Memory B cell (primary cell): ENCODE results near the gene DPCD.

Experiments
- ATAC-seq: fragments of 150-1000 bp; cut with Tn5 transposase; 2 replicates; pipeline ENCODE4 v1.10.0; 2021; ENCODE audit warnings: low read depth, mild to moderate bottlenecking, moderate library complexity
- DNase-seq, 2 donors: peaks; one replicate each; pipeline ENCODE4 v3.0.0; 2022; ENCODE audit warnings: low spot score in 2 of 2
- H3K27ac Mint-ChIP-seq: one replicate; pipeline ENCODE4 v1.8.0; 2022; ENCODE audit warnings: mild to moderate bottlenecking, moderate library complexity, mixed read lengths
- H3K27me3 Mint-ChIP-seq: one replicate; pipeline ENCODE4 v1.8.0; 2022; ENCODE audit warnings: mixed read lengths
- H3K36me3 Mint-ChIP-seq: one replicate; pipeline ENCODE4 v1.8.0; 2022; ENCODE audit warnings: mild to moderate bottlenecking, mixed read lengths
- H3K4me1 Mint-ChIP-seq: one replicate; pipeline ENCODE4 v1.8.0; 2022; ENCODE audit warnings: mixed read lengths
- H3K4me3 Mint-ChIP-seq: one replicate; pipeline ENCODE4 v1.8.0; 2022; ENCODE audit warnings: mild to moderate bottlenecking, moderate library complexity, mixed read lengths
- H3K9me3 Mint-ChIP-seq: one replicate; pipeline ENCODE4 v1.8.0; 2022; ENCODE audit warnings: mixed read lengths

DPCD gene

DNA sequence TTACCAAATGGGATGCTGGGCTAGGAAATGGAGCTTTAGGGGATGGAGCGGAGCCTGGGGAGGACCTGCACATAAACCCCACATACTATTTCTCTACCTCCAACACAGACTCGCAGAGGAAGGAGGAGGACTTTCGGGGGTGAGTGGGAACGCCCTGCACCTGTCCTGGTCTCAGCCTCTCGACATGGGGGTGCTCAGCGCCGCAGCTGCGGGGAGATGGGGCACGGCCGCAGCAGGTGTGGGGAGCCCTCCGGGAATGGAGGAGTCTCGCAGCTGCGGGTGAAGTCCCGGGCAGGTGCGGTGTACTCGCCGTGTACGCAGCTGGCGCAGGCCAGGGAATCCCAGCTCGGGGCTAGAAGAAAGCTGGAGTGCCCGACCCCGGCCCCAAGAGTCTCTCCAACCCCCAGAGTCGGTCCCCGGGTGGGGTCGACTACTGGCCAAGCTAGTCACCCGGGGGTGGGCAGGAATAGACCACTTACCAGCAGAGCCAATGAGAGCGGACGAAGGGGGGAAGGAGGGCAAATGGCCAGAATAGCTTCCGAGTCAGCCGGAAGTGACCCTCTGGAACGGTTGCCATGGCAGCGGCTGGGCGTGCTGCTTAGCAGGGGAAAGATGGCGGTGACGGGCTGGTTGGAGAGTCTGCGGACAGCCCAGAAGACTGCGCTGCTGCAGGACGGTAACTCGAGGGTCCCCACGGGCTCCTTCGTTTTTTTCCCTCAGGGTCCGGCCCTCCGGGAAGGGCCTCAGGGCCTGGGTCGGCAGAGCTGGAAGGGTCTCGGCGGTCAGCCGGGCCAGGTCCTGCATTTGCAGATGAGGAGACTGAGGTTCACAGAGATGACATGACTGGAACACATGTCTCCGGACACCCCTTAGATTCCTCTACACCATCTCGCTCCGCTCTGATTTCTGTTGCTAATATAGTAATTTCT, at the start of gene DPCD, which contains the start of gene POLL:
Gene DPCD (plus strand): TSS at position 597 of the 929 bp plus-strand sequence. CDS start 16 bp downstream, at position 613.
Gene POLL (minus strand): TSS at position 533 of the 929 bp plus-strand sequence. CDS start 897 bp downstream, outside the sequence.
- Mint-ChIP-seq H3K4me1 (peaks cover 23% of the 10 kb centered on the region), H3K9me3 (no peaks in the 10 kb centered on the region), H3K27ac (peak within 1 kb of the TSS; percentile 81), H3K36me3 (peaks cover 11% of the 10 kb centered on the region), H3K4me3 (peak within 1 kb of the TSS; percentile 97), H3K27me3 (no peaks in the 10 kb centered on the region)
- DNase-seq (peak; percentile 79 to 80), ATAC-seq (peak; percentile 89)

DNA sequence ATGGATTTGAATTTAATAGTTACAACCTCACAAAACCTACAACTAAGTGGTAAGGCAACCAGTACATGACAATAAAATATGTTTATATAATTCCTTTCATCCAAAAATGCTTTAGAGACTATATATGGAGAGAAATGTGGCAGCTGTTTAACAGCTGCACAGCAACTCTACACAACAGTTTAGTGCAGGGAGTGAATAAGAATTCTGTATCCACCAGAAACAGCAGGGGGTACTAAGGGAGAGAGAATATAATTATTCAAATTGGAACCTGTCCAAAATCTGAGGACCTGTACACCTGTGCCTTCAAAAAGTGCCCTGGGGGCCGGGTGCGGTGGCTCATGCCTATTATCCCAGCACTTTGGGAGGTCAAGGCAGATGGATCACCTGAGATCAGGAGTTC, 49.7 kb upstream of the DPCD start:
- Mint-ChIP-seq H3K4me3 (no peak overlapping the region), H3K4me1 (no peaks in the 10 kb centered on the region), H3K9me3 (no peaks in the 10 kb centered on the region), H3K27me3 (no peaks in the 10 kb centered on the region), H3K27ac (no peak overlapping the region), H3K36me3 (peaks cover 19% of the 10 kb centered on the region)
- no peak for DNase-seq
- ATAC-seq: no peak

DNA sequence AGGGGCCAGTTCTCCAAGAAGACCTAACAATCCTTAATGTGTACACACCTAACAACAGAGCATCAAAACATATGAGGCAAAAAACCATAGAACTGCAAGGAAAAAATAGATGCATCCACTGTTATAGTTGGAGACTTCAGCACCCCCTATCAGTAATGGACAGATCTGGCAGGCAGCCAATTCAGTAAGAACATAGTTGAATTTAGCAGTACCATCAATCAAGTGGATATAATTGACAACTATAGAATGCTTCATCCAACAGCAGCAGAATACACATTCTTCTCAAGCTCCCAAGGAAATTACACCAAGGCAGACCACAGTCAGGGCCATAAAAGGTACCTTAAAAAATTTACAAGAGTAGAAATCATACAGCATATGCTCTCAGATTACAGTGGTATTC, 42.2 kb upstream of the DPCD start:
- Mint-ChIP-seq H3K27ac (no peak overlapping the region), H3K9me3 (no peaks in the 10 kb centered on the region), H3K4me1 (no peaks in the 10 kb centered on the region), H3K36me3 (peaks cover 16% of the 10 kb centered on the region), H3K4me3 (no peak overlapping the region), H3K27me3 (no peaks in the 10 kb centered on the region)
- ATAC-seq: no peak
- no peak for DNase-seq

GRCh38 chr10:101550965-101551364, 37.2 kb upstream of the DPCD start:
- Mint-ChIP-seq H3K9me3 (no peaks in the 10 kb centered on the region), H3K4me3 (no peak overlapping the region), H3K27ac (peak overlapping the region; percentile 32), H3K4me1 (no peaks in the 10 kb centered on the region), H3K27me3 (no peaks in the 10 kb centered on the region), H3K36me3 (peaks cover 35% of the 10 kb centered on the region)
- no peak for ATAC-seq
- DNase-seq: no peak

DNA sequence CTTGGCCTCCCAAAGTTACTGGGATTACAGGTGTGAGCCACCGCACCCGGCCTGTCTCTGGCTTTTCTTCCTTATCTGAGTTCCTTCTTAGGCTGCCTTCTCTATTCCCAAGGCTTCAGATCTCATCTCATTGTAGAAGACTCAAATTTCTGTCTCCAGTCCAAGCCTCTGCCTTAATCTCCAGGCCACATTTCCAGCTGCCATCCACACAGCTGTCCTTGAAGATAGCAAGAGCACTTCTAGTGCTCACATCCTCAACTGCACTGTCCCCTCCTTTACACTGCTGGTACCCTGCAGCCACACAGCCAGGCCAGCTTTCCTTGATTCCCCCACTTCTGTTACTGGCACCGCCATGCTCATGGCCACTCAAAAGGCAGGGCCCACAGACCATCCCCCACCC, 35.7 kb upstream of the DPCD start:
- Mint-ChIP-seq H3K36me3 (peaks cover 33% of the 10 kb centered on the region), H3K27me3 (no peaks in the 10 kb centered on the region), H3K9me3 (no peaks in the 10 kb centered on the region), H3K4me3 (no peak overlapping the region), H3K27ac (no peak overlapping the region), H3K4me1 (no peaks in the 10 kb centered on the region)
- DNase-seq (no peak), ATAC-seq (no peak)

DNA sequence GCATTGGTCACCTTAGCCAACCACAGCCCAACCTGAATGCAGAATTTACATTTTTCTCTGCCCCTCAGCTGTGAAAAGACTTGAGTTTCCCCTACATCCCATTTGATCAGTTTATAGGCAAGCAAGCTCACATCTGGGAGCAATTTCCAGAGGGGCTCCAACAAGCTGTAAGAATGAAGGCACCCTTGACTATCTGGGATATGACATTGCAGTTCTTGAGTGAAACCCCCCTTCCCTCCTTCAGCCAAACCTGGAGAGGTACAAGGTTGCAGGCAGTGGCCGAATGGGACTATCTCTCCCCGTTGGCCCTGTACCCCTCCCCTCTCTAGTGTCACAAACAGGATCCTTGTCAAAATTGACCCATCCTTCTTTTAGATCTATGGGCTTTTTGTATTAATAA, 30.6 kb upstream of the DPCD start:
- DNase-seq: no peak
- Mint-ChIP-seq H3K4me3 (no peak overlapping the region), H3K4me1 (no peaks in the 10 kb centered on the region), H3K27ac (no peak overlapping the region), H3K36me3 (peaks cover 17% of the 10 kb centered on the region), H3K9me3 (no peaks in the 10 kb centered on the region), H3K27me3 (peaks cover 4% of the 10 kb centered on the region)
- no peak for ATAC-seq

DNA sequence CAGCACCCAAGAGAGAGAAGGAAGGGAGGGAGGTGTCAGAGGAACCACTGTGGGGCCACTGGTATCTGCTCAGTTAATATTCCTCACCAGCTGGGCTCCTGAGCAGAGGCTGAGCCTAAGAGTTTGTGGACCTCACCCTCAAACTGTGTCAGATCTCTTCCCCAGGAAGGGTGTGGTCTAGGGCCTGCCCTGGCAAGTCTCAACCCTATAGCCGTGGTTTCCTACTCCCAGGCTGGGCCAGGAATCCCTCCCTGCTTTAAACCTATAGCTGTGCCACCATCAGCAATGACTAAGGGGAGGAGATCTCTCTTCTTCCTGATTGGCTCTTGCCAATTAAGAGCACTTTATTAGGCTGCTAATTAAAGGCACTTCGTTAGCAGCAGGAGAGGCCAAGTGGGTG, 29.9 kb upstream of the DPCD start:
- Mint-ChIP-seq H3K36me3 (peaks cover 11% of the 10 kb centered on the region), H3K4me3 (no peak overlapping the region), H3K9me3 (no peaks in the 10 kb centered on the region), H3K27ac (no peak overlapping the region), H3K27me3 (peaks cover 4% of the 10 kb centered on the region), H3K4me1 (no peaks in the 10 kb centered on the region)
- no peak for DNase-seq
- ATAC-seq: no peak

- Mint-ChIP-seq H3K36me3 (peaks cover 6% of the 10 kb centered on the region), H3K9me3 (no peaks in the 10 kb centered on the region), H3K27me3 (peaks cover 6% of the 10 kb centered on the region), H3K4me3 (no peak overlapping the region), H3K4me1 (no peaks in the 10 kb centered on the region), H3K27ac (no peak overlapping the region)
- ATAC-seq: no peak
- DNase-seq: no peak
Measured at GRCh38 chr10:101558671-101559595, 29.2 kb upstream of the DPCD start.

GRCh38 chr10:101559596-101560297, 28.4 kb upstream of the DPCD start:
- H3K27me3 Mint-ChIP-seq: peaks cover 8% of the 10 kb centered on the region
- DNase-seq (no peak), ATAC-seq (no peak)
- no peak overlapping the region for H3K27ac Mint-ChIP-seq
- H3K4me3 Mint-ChIP-seq: no peak overlapping the region
- H3K9me3 Mint-ChIP-seq: no peaks in the 10 kb centered on the region
- no peaks in the 10 kb centered on the region for H3K36me3 Mint-ChIP-seq
- H3K4me1 Mint-ChIP-seq: no peaks in the 10 kb centered on the region

GRCh38 chr10:101560298-101561067, 27.6 kb upstream of the DPCD start:
- no peak overlapping the region for H3K27ac Mint-ChIP-seq

DNA sequence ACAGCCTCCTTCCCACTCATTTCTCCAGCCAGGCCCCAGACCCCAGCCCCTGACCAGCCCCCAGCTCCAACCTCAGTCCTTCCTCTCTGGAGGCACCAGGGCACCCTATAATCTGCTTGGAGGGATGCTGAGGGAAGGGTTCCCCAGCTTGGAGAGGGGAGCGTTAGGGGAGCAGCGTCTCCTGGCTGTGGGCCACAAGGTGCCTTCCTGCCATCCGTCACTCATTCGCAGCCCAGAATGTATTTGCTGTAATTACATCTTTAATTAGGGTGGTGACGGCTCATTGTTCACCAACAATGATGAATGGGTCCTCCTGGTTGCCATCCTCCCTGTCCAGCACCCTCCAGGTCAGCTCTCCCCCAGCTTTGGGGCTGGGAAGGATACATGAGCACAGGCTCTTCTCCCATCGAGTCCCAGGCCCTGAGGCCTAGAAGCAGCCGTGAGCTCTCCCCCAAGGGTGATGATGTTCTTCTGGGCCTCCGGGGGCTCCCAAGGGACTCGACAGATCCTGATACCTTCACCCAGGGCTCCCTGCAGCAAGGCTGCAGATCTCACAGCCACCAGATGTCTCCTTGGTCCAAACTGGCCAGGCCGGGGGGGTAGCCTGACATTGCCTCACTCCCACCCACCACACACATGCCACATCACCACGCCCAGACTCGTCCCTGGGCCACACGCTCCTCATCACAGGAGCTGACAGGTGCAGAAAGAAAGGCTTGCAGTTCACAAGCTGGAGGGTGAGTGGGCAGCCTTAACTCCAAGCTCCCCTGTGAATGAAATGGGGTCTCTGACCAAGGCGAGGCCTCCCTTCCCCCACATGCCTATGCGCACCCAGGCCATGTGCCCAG, 26.8 kb upstream of the DPCD start:
- DNase-seq (no peak), ATAC-seq (no peak)
- Mint-ChIP-seq H3K9me3 (no peaks in the 10 kb centered on the region), H3K27me3 (peaks cover 14% of the 10 kb centered on the region), H3K4me1 (peaks cover 2% of the 10 kb centered on the region), H3K36me3 (no peaks in the 10 kb centered on the region), H3K4me3 (no peak overlapping the region), H3K27ac (no peak overlapping the region)

More at GRCh38 chr10:101560298-101561067, 27.6 kb upstream of the DPCD start:
- Mint-ChIP-seq H3K27me3 (peaks cover 10% of the 10 kb centered on the region), H3K4me3 (no peak overlapping the region), H3K9me3 (no peaks in the 10 kb centered on the region), H3K36me3 (no peaks in the 10 kb centered on the region), H3K4me1 (no peaks in the 10 kb centered on the region)
- ATAC-seq (no peak), DNase-seq (no peak)

DNA sequence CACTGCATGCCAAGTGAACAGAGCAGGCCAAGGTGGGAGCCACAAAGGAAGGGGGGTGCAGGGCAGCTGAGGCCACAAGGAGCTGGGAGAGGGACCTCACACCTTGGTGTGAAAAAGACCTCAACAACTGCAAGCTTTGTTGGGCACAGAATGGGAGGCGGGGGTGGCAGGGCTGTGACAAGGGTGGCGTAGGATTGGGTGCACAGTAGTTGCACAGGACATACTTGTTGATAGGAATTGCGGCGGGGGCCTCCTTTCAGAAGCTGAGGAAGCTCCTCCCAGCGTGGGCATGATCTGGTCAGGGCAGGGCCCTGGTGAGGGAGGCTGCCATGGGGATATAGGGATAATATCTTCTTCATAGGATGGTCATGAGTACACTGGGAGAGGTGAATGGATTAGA, 25.9 kb upstream of the DPCD start:
- Mint-ChIP-seq H3K9me3 (no peaks in the 10 kb centered on the region), H3K4me1 (peaks cover 7% of the 10 kb centered on the region), H3K36me3 (no peaks in the 10 kb centered on the region), H3K27ac (no peak overlapping the region), H3K4me3 (no peak overlapping the region), H3K27me3 (peaks cover 21% of the 10 kb centered on the region)
- DNase-seq (no peak), ATAC-seq (no peak)
